Measurements from ENCODE around the gene CPM. TPM values are rescaled to one million over a fixed set of nuclear protein-coding genes. Genes with fewer than 3 reads are reported as not detected.
A peak's percentile ranks its signal among the peaks of the same experiment; 100 is the strongest.

The CPM gene
- polyA plus RNA-seq, 1 donor (not counting 4 experiments of a cell fraction or from before 2014, with no cell fraction given): 2.5 TPM

DNA sequence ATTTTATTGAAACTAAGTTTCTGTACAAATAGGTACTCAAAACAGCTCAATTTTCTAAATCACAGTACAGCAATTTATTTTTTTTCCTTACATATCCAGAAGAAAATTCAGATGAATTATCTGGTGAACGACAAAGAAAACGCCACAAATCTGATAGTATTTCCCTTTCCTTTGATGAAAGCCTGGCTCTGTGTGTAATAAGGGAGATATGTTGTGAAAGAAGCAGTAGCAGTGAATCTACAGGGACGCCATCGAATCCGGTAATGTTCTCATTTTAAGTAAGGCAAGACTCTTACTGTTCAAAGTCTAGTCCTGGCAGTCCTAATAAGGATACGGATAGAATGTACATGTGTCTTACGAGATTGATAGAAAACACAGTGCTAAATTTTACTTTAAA is 104.3 kb downstream of the CPM start:
- H3K36me3 ChIP-seq (ENCODE audit: control insufficient read depth in 2 of 2, extremely low read depth in 1 of 2, insufficient read depth in 2 of 2, low read length in 2 of 2): peaks cover 16 to 31% of the 10 kb centered on the region in 2 experiments
- DNase-seq (ENCODE audit: low read depth, low spot score) (no peak), FAIRE-seq (no peak)
- no peak overlapping the region for H2AFZ ChIP-seq (ENCODE audit: control insufficient read depth, low read length)
- no peaks in the 10 kb centered on the region for H3K9me3 ChIP-seq (ENCODE audit: control insufficient read depth, low read depth, low read length)
- H3K27me3 ChIP-seq (ENCODE audit: control insufficient read depth, extremely low read depth, insufficient read depth, low read length): no peaks in the 10 kb centered on the region
- no peaks in the 10 kb centered on the region for H3K9me1 ChIP-seq (ENCODE audit: control insufficient read depth, extremely low read depth, insufficient read depth, low read length)
- dilution Hi-C loops (cut with MboI; ENCODE audit: extremely low pct_ligation_motif_present, low sequenced_read_pairs): no loop called here
- H3K4me1 ChIP-seq (ENCODE audit: control insufficient read depth, extremely low read depth, insufficient read depth, low read length): no peaks in the 10 kb centered on the region
- no peak overlapping the region for H3K4me2 ChIP-seq (ENCODE audit: control insufficient read depth, extremely low read depth, insufficient read depth, low read depth, low read length)
- H3K9ac ChIP-seq (ENCODE audit: control insufficient read depth, extremely low read depth, insufficient read depth, low read length): no peak overlapping the region
- H3K4me3 ChIP-seq (ENCODE audit: control insufficient read depth in 2 of 3, extremely low read depth in 1 of 3, insufficient read depth in 2 of 3, low read depth in 1 of 3, low read length in 3 of 3): no peak overlapping the region
- H3K27ac ChIP-seq (ENCODE audit: control insufficient read depth, insufficient read depth, low read length): no peak overlapping the region
- peaks cover 12% of the 10 kb centered on the region for H3K79me2 ChIP-seq (ENCODE audit: control insufficient read depth, insufficient read depth, low read length)
- TF ChIP-seq CTCF (optimal IDR thresholded peaks at IDR 0.05 in 1 of 3, IDR thresholded peaks at IDR 0.05 in 1 of 3, conservative IDR thresholded peaks at IDR 0.05 in 1 of 3; ENCODE audit: extremely low read depth in 1 of 3, insufficient read depth in 2 of 3, low read length in 3 of 3): no peak
- no peak for TF ChIP-seq EZH2 (IDR thresholded peaks at IDR 0.05; ENCODE audit: low read length)
- no peaks in the 10 kb centered on the region for H4K20me1 ChIP-seq (ENCODE audit: control insufficient read depth, extremely low read depth, insufficient read depth, low read length)

- Histone ChIP-seq H3K36me3 (ENCODE audit: control insufficient read depth in 2 of 2, extremely low read depth in 1 of 2, insufficient read depth in 2 of 2, low read length in 2 of 2) (peaks cover 16 to 34% of the 10 kb centered on the region in 2 experiments), H3K27me3 (ENCODE audit: control insufficient read depth, extremely low read depth, insufficient read depth, low read length) (no peaks in the 10 kb centered on the region), H3K79me2 (ENCODE audit: control insufficient read depth, insufficient read depth, low read length) (peaks cover 10% of the 10 kb centered on the region), H3K9me1 (ENCODE audit: control insufficient read depth, extremely low read depth, insufficient read depth, low read length) (no peaks in the 10 kb centered on the region), H3K27ac (ENCODE audit: control insufficient read depth, insufficient read depth, low read length) (peak overlapping the region; percentile 39), H3K4me2 (ENCODE audit: control insufficient read depth, extremely low read depth, insufficient read depth, low read depth, low read length) (no peak overlapping the region), H4K20me1 (ENCODE audit: control insufficient read depth, extremely low read depth, insufficient read depth, low read length) (no peaks in the 10 kb centered on the region), H3K9ac (ENCODE audit: control insufficient read depth, extremely low read depth, insufficient read depth, low read length) (no peak overlapping the region), H3K4me1 (ENCODE audit: control insufficient read depth, extremely low read depth, insufficient read depth, low read length) (no peaks in the 10 kb centered on the region), H2AFZ (ENCODE audit: control insufficient read depth, low read length) (no peak overlapping the region), H3K4me3 (ENCODE audit: control insufficient read depth in 2 of 3, extremely low read depth in 1 of 3, insufficient read depth in 2 of 3, low read depth in 1 of 3, low read length in 3 of 3) (no peak overlapping the region), H3K9me3 (ENCODE audit: control insufficient read depth, low read depth, low read length) (no peaks in the 10 kb centered on the region)
- dilution Hi-C loops (cut with MboI; ENCODE audit: extremely low pct_ligation_motif_present, low sequenced_read_pairs): no loop called here
- no peak for TF ChIP-seq CTCF (optimal IDR thresholded peaks at IDR 0.05 in 1 of 3, IDR thresholded peaks at IDR 0.05 in 1 of 3, conservative IDR thresholded peaks at IDR 0.05 in 1 of 3; ENCODE audit: extremely low read depth in 1 of 3, insufficient read depth in 2 of 3, low read length in 3 of 3)
- TF ChIP-seq EZH2 (IDR thresholded peaks at IDR 0.05; ENCODE audit: low read length): no peak
- FAIRE-seq (no peak), DNase-seq (ENCODE audit: low read depth, low spot score) (no peak)
Measured at GRCh38 chr12:68827895-68828671, 104.9 kb downstream of the CPM start.

Data from keratinocyte (primary cell).